HG03354 (cell line): ENCODE results near the gene SRSF4.

Experiments
- ATAC-seq: cut with Tn5 transposase; IDR thresholded peaks from one replicate; pipeline ENCODE4 v1.9.1; 2021; ENCODE audit warnings: mild to moderate bottlenecking; ENCODE audit not compliant: unreplicated experiment, poor library complexity, severe bottlenecking

SRSF4 gene

GRCh38 chr1:29202053-29202452, 20.4 kb upstream of the SRSF4 start:
- ATAC-seq, result no peak

- no peak for ATAC-seq
Observed at GRCh38 chr1:29201595-29202051, 19.9 kb upstream of the SRSF4 start.

GRCh38 chr1:29200906-29201594, 19.4 kb upstream of the SRSF4 start:
- ATAC-seq, result no peak

- no peak for ATAC-seq
Observed at GRCh38 chr1:29197993-29198392, 16.3 kb upstream of the SRSF4 start.

GRCh38 chr1:29197590-29197924, 15.9 kb upstream of the SRSF4 start:
- no peak for ATAC-seq

GRCh38 chr1:29196863-29197589, 15.3 kb upstream of the SRSF4 start:
- ATAC-seq, result no peak

- ATAC-seq, result no peak
Observed at GRCh38 chr1:29195881-29196291, 14.2 kb upstream of the SRSF4 start.

GRCh38 chr1:29193879-29194455, 12.3 kb upstream of the SRSF4 start:
- no peak for ATAC-seq

GRCh38 chr1:29190718-29191117, 9.0 kb upstream of the SRSF4 start:
- ATAC-seq, result no peak

GRCh38 chr1:29186707-29187106, 5.0 kb upstream of the SRSF4 start:
- no peak for ATAC-seq

- ATAC-seq, result no peak
Observed at GRCh38 chr1:29186252-29186651, 4.6 kb upstream of the SRSF4 start.

GRCh38 chr1:29183287-29183686, 1.6 kb upstream of the SRSF4 start:
- ATAC-seq, result no peak

- peak; percentile 10 for ATAC-seq
Observed at GRCh38 chr1:29180497-29181412, 945 bp downstream of the SRSF4 start.

GRCh38 chr1:29179641-29180184, 2.0 kb downstream of the SRSF4 start:
- no peak for ATAC-seq

- no peak for ATAC-seq
Observed at GRCh38 chr1:29177022-29177705, 4.5 kb downstream of the SRSF4 start.

- ATAC-seq, result no peak
Observed at GRCh38 chr1:29176576-29176975, 5.1 kb downstream of the SRSF4 start.

GRCh38 chr1:29172415-29172939, 9.2 kb downstream of the SRSF4 start:
- no peak for ATAC-seq

- no peak for ATAC-seq
Observed at GRCh38 chr1:29171521-29171920, 10.2 kb downstream of the SRSF4 start.

GRCh38 chr1:29171089-29171488, 10.6 kb downstream of the SRSF4 start:
- ATAC-seq, result no peak
